ENCODE results near the gene SUSD6. TPM values are rescaled to one million over a fixed set of nuclear protein-coding genes. Genes with fewer than 3 reads are reported as not detected.

Gene SUSD6
- total and polyA plus RNA-seq, 12 donors, result 5.9 to 46.3 (median 25.2) TPM

DNA sequence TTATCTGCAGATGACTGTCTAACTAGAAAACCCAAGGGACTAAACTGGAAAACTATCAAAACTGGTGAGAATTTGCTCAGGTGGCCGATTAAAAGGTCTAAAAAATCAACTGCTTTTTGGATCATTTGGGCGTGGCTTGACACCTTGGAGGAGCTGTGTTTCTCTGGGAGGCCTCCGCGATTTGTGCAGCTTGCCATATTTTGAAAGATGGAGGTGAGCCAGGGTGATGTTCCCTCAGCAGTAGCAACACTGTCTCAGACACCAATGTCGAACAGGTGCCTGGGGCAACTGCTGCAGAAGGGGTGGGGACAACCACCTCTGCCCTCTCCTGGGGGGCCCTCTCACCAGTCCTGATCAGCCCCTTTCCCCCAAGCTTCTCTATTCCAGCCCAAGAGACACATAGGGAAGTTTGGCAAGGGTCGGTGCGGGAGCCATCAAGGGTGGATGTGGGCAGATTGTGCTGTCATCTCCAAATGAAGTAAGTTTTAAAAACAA is 40.5 kb upstream of the SUSD6 start:
- TF ChIP-seq, protein P1, sequence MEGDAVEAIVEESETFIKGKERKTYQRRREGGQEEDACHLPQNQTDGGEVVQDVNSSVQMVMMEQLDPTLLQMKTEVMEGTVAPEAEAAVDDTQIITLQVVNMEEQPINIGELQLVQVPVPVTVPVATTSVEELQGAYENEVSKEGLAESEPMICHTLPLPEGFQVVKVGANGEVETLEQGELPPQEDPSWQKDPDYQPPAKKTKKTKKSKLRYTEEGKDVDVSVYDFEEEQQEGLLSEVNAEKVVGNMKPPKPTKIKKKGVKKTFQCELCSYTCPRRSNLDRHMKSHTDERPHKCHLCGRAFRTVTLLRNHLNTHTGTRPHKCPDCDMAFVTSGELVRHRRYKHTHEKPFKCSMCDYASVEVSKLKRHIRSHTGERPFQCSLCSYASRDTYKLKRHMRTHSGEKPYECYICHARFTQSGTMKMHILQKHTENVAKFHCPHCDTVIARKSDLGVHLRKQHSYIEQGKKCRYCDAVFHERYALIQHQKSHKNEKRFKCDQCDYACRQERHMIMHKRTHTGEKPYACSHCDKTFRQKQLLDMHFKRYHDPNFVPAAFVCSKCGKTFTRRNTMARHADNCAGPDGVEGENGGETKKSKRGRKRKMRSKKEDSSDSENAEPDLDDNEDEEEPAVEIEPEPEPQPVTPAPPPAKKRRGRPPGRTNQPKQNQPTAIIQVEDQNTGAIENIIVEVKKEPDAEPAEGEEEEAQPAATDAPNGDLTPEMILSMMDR (IDR thresholded peaks at IDR 0.05), result no peak
- intact Hi-C loops (cut with DNase I), result loop anchor here in 3 of 10 donors (5.0 kb wide), 2 partner anchors 39 to 329 kb away; no protein-coding TSS in a partner anchor
- no peaks in the 10 kb centered on the region for H3K36me3 ChIP-seq
- WGBS, 2 donors, result 82 to 86% methylated on average over 7 of the region's 7 CpGs
- peaks cover 12 to 38% (median 33%) of the 10 kb centered on the region in 9 donors for H3K4me1 ChIP-seq
- ATAC-seq (no peak), DNase-seq (no peak)
- no peaks in the 10 kb centered on the region for H3K9me3 ChIP-seq
- H3K27me3 ChIP-seq, result peaks cover 31 to 99% (median 98%) of the 10 kb centered on the region in 7 donors
- H3K27ac ChIP-seq, result no peak overlapping the region
- H3K4me3 ChIP-seq, result no peak overlapping the region

DNA sequence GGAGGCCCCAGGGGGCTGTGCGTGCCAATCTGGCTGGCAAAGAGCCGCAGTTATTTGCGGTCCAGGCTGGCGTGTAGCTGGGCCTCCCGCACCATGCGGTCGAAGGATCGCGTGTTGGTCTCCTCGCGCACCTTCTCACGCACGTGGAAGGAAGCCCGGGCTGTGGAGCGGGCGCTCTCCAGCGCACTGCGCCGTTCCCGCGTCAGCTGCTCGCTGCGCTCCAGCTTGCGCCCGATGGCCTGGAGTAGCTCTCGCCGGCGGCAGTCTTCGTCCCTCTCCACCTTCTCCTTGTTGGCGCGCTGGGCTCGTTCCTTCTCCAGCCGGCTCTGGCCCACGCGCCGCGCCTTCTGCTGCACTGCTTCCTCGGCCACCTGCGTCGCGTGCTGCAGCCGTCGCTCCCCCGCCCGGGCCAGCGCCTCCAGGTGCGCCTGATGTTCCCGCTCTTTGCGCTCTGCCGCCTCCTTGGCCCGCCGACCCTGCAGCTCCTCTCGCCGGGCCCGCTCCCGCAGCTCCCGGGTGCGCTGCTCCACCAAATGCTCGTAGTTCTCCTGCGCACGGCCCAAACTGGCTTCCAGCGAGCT is 39.9 kb upstream of the SUSD6 start:
- intact Hi-C loops (cut with DNase I), result loop anchor here in 3 of 10 donors (5.0 kb wide), 2 partner anchors 39 to 329 kb away; no protein-coding TSS in a partner anchor
- H3K27ac ChIP-seq, result no peak overlapping the region
- H3K36me3 ChIP-seq, result no peaks in the 10 kb centered on the region
- H3K4me3 ChIP-seq, result peak overlapping the region; percentile 7 to 61 (median 42)
- H3K9me3 ChIP-seq, result no peaks in the 10 kb centered on the region
- peak in 1 of 8 donors; percentile 4 for ATAC-seq
- peaks cover 33 to 100% (median 98%) of the 10 kb centered on the region in 7 donors for H3K27me3 ChIP-seq
- DNase-seq, result no peak
- 12 to 13% methylated on average over 62 of the region's 62 CpGs for WGBS, 2 donors
- TF ChIP-seq, protein P1 (IDR thresholded peaks at IDR 0.05), result no peak
- H3K4me1 ChIP-seq, result peaks cover 12 to 38% (median 33%) of the 10 kb centered on the region in 9 donors

DNA sequence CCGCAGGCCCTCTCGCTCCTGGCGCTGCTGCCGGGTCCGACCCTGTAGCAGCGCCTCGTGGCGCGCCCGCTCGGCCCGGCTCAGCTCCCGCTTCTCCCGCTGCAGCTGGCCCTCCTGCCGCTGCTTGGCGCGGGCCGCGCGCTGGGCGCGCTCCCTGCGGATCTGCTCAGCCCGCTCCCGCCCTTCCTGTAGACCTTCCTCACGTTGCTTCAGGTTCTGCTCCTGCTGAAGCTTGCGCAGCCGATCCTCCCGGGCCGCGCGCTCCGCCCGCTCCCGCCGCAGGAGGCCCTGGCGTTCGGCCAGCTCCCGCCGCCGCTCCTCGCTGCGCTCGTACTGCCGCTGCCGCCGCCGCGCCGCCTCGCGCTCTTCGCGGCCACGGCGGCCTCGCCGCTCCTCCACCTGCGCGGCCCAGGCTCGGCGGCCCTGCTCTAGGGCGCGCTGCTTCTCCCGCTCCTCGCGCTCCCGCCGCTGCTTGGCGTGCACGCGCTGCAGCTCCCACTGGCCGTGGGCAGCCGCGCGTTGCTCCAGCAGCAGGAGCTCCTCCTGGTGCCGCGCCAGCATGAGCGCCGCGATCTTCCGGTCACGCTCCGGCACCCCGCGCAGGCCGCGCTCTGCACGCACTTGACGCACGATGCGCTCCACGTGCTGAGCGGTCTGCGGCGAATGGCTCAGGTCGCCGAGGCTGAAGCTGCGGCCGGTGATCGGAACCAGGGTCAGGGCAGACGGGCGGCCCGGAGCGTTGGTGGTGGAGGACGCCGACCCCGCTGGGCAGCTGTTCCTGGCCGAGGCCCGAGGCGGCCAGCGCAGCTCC is 39.2 kb upstream of the SUSD6 start:
- WGBS, 2 donors, result 5 to 6% methylated on average over 101 to 108 of the region's 112 CpGs
- peaks cover 12 to 38% (median 33%) of the 10 kb centered on the region in 9 donors for H3K4me1 ChIP-seq
- DNase-seq, result no peak
- peaks cover 0 to 2% (median 0%) of the 10 kb centered on the region in 11 donors for H3K9me3 ChIP-seq
- H3K27ac ChIP-seq, result no peak overlapping the region
- H3K4me3 ChIP-seq, result peak overlapping the region; percentile 9 to 61 (median 42)
- ATAC-seq, result peak in 4 of 8 donors; percentile 36 to 44 (median 39)
- peaks cover 33 to 100% (median 99%) of the 10 kb centered on the region in 7 donors for H3K27me3 ChIP-seq
- H3K36me3 ChIP-seq, result no peaks in the 10 kb centered on the region
- intact Hi-C loops (cut with DNase I), result loop anchor here in 3 of 10 donors (5.0 kb wide), 2 partner anchors 40 to 330 kb away; no protein-coding TSS in a partner anchor
- TF ChIP-seq, protein P1 (IDR thresholded peaks at IDR 0.05), result no peak

DNA sequence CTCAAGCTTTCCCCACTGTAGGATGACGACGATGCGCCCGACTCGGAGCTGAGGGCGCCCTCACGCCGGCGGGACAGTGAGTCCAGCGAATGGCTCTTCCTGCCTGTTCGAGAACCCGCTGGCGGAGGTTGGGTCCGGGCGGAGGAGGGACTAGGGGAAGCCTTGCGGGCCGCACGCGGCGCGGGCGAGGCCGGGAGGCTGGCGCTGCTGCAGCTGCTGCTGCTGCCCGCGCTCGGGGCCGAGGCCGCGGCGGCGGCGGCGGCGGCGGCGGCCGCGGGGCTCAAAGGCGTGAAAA is 38.6 kb upstream of the SUSD6 start:
- ATAC-seq (no peak), DNase-seq (no peak)
- TF ChIP-seq, protein P1 (IDR thresholded peaks at IDR 0.05), result no peak
- H3K27ac ChIP-seq, result no peak overlapping the region
- H3K4me3 ChIP-seq, result peak overlapping the region in 9 of 10 donors; percentile 37 to 61 (median 42)
- intact Hi-C loops (cut with DNase I), result loop anchor here in 3 of 10 donors (5.0 kb wide), 2 partner anchors 40 to 330 kb away; no protein-coding TSS in a partner anchor
- peaks cover 0 to 2% (median 0%) of the 10 kb centered on the region in 11 donors for H3K9me3 ChIP-seq
- H3K27me3 ChIP-seq, result peaks cover 33 to 100% (median 97%) of the 10 kb centered on the region in 7 donors
- H3K36me3 ChIP-seq, result no peaks in the 10 kb centered on the region
- peaks cover 12 to 38% (median 33%) of the 10 kb centered on the region in 9 donors for H3K4me1 ChIP-seq
- 13 to 17% methylated on average over 37 to 40 of the region's 40 CpGs for WGBS, 2 donors
